T-helper 1 cell (primary cell): Measurements from ENCODE around the gene PGS1.

Experiments
- DNase-seq, 5 donors: peaks; one replicate each; pipeline ENCODE4 v3.0.0-alpha.2; 2012 to 2020

The PGS1 gene

GRCh38 chr17:78428025-78428575, 49.7 kb downstream of the PGS1 start:
- no peak for DNase-seq

- no peak for DNase-seq
Observed at GRCh38 chr17:78428836-78429617, 50.6 kb downstream of the PGS1 start.

GRCh38 chr17:78429618-78429995, 51.2 kb downstream of the PGS1 start:
- no peak for DNase-seq

- no peak for DNase-seq
Observed at GRCh38 chr17:78430892-78431691, 52.6 kb downstream of the PGS1 start.

DNA sequence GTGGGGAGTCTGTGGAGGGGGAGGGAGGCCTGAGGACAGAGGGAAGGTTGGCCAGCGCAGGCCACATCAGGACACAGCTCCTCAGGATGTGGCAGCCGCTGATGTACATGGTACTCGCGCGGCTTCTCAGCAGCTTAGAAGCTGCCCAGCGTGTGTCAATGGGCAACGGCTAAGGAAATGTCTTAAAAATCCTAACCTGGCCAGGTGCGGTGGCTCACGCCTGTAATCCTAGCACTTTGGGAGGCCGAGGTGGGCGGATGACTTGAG, 53.2 kb downstream of the PGS1 start:
- DNase-seq: no peak

- no peak for DNase-seq
Observed at GRCh38 chr17:78432226-78433012, 54.0 kb downstream of the PGS1 start.

DNA sequence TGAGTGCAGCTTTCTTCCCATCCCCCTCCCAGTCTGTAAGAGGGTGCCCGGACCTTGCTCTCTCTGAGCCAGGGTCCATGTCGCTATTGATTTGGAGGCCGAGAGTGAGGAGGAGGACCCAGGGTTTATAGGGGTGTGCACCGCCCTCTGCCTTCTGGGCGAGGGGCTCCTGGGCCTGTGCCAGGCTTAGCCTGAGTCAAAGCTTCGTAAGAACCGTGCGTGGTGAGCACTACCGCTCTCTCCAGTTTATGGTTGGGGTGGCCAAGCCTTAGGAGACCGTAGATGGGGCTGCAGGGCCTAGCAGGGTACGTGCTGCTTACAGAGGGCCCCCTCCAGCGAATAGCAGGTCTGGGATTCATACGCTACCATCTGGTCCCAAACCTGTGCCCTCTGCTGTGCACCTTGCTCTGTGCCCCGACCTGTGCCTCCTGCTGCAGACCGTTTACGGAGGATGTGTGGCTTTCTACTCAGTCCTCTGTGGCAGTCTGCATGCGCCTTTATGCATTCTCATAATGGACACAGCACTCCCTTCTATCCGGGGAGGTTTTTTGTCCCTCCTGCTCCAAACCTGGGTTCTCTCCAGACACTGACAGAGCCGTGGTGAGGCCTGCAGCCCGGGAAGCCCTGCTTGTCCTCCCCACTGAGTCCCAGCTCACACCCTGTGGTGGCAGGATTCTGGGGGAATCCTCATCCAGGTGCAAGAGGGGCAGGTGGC, 54.7 kb downstream of the PGS1 start:
- no peak for DNase-seq

- no peak for DNase-seq
Observed at GRCh38 chr17:78433780-78434335, 55.4 kb downstream of the PGS1 start.

DNA sequence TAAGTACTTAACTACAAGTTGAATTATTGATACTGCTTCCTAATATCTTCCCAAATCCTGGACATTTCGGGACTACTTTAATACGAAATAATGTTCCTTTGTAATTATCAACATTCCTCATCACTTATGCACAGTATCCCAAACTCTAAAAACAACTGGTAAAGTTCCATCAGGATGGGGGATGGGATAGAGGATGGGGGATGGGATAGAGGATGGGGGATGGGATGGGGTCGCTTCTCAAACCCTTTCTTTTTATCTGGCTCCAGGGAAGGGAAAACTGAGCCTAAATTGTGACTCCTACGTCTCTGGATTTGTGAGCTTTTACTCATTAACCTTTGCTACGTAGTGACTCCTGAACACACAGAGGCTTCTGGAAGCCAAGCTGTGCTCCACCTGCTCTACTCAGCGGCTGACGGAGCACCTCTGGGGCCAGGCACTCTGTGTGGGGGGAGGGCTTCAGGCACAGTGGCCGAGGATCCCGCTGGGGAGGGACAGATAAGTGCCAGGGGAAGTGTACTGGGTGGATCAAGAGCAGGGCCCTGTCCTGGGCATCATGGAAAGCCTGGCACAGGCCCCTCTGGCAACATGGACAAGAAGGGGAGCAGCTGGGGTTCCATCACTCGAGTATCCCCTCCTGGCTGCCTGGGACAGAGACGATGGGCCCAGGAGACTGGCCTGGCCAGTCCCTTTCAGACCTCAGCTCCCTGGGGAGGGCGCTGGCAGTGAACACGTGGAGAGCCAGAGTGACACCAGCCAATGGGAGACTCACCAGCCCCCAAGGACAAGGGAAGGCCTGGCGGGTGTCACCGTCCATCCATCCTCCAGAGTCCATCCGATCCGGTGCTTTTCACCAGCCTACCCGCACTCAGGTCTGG, 56.2 kb downstream of the PGS1 start:
- DNase-seq: no peak

DNA sequence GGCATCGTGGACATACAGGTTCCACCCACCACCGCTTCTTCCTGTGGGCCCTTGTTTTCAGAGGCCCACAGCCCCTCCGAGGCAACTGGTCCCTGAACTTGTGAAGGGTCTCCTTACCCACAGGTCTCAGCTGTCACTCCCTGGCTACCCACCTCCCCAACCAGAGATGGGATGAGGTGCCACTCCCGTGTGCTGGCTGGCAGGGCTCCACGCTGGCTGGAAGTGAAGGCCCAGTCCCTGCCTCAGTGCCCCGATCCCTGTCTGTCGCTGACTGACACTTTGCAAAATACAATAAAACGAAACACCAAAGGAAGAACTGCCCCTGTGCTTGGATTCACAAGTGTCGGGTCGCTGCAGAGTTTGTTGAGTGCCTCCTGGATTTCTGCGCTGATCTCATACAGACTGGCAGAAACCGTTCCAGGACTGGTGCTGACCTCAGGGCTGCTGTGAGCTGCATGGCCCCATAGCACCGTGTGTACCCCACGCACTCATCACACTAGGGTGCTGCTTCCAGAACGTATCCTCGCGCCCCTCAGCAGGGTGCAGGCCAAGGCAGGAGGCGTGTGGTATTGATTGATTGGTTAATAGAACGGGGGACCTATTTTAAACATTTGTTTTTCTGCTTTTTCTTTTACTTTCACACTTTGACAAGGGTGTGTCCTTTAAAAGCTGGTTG, 57.0 kb downstream of the PGS1 start:
- DNase-seq: no peak

DNA sequence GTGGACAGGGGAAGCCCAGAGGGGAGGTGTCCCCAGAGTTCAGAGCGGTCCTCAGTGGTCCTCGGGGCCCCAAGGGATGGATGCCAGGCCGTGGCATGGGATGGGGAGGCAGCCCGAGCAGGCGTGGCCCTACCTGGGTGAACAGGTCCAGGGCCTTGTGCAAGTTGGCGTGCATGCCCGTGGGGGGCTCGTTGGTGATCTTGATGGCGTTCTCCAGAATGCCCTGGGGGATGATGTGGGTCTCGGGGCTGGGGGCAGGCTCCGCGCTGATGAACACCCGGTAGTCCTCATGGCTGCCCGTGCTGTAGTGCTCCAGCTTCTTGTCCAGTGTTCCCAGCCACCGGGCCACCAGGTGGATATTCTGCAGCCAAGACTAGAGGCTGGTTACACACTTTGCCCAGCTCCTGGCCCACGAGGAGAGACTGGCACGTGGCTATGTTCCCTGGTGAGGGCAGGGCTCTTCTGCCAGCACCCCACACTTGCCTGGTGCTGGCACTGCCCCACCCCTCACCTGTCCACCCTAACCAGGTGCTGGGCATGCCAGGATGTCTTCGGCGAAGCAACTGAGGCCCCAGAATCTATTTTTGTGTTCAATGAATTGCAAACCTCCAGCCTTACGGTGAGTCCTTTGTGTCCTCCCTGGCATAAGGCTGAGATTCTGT, 59.2 kb downstream of the PGS1 start:
- DNase-seq: no peak

- no peak for DNase-seq
Observed at GRCh38 chr17:78438271-78438691, 59.8 kb downstream of the PGS1 start.

- DNase-seq: no peak
Observed at GRCh38 chr17:78438694-78439325, 60.4 kb downstream of the PGS1 start.

GRCh38 chr17:78441271-78441971, 63.0 kb downstream of the PGS1 start:
- DNase-seq: no peak

DNA sequence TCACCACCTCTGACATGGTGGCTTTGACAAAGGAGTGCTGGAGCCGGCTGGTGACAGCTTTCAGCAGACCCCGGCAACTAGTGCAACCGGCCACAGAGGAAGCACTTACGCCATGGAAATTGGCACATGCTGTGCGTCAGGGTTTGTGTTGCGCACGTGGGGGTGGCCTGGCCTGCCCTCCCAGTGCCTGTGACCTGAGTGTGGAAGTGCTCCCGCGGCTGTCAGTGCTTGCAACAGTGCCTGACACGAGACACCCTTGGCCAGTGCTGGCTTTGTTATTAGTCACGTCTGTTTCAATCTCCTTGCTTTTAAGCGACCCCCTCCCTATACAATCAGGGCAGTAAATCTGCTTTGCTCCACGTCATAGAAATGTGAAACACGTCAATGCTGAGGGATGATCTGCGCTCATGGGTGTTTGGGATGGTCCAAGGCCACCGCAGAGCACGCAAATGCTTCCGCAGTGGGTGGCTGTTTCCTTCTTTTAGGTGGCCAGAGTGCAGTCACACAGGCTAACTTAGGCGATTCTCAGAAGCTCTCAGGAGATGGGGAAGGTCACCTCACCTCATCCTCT, 64.3 kb downstream of the PGS1 start:
- DNase-seq: no peak

- no peak for DNase-seq
Observed at GRCh38 chr17:78444392-78444791, 65.9 kb downstream of the PGS1 start.

- no peak for DNase-seq
Observed at GRCh38 chr17:78446833-78447232, 68.4 kb downstream of the PGS1 start.

- DNase-seq: peak in 1 of 5 donors; percentile 32
Observed at GRCh38 chr17:78448356-78448993, 70.0 kb downstream of the PGS1 start.
